ENCODE data around the gene KHDC1L.
"Not testable (repeated sequence)": the region's sequence is repeated elsewhere in the genome, so short reads cannot be mapped to it uniquely, and the experiment has no call there.

Gene KHDC1L

GRCh38 chr6:73225396-73225795 is at the start of gene KHDC1L:
TSS of gene KHDC1L (minus strand) at chr6:73225496. CDS start at chr6:73225408, 88 bp downstream.
- no peak for DNase-seq

- DNase-seq = not testable (repeated sequence)
Measured at GRCh38 chr6:73269296-73269695, 44.0 kb upstream of the KHDC1L start.

- not testable (repeated sequence) for DNase-seq
Measured at GRCh38 chr6:73268896-73269295, 43.6 kb upstream of the KHDC1L start.

GRCh38 chr6:73264446-73264845 is 39.1 kb upstream of the KHDC1L start:
- no peak for DNase-seq

- no peak for DNase-seq
Measured at GRCh38 chr6:73263570-73263909, 38.2 kb upstream of the KHDC1L start.

- peak; percentile 41 for DNase-seq
Measured at GRCh38 chr6:73262671-73263569, 37.6 kb upstream of the KHDC1L start, which contains the start of gene KHDC1. TSS of gene KHDC1 (minus strand) at chr6:73263196. CDS start at chr6:73242517, 20,679 bp downstream.

GRCh38 chr6:73258721-73259120 is 33.4 kb upstream of the KHDC1L start:
- DNase-seq = no peak

- DNase-seq = not testable (repeated sequence)
Measured at GRCh38 chr6:73254323-73254722, 29.0 kb upstream of the KHDC1L start.

GRCh38 chr6:73252703-73253102 is 27.4 kb upstream of the KHDC1L start:
- DNase-seq = no peak

- no peak for DNase-seq
Measured at GRCh38 chr6:73250016-73250415, 24.7 kb upstream of the KHDC1L start.

- no peak for DNase-seq
Measured at GRCh38 chr6:73248192-73248903, 23.1 kb upstream of the KHDC1L start.

GRCh38 chr6:73242001-73242400 is 16.7 kb upstream of the KHDC1L start:
- no peak for DNase-seq

- no peak for DNase-seq
Measured at GRCh38 chr6:73240730-73241129, 15.4 kb upstream of the KHDC1L start.

GRCh38 chr6:73236144-73236750 is 11.0 kb upstream of the KHDC1L start:
- no peak for DNase-seq

- no peak for DNase-seq
Measured at GRCh38 chr6:73234733-73235132, 9.4 kb upstream of the KHDC1L start.

GRCh38 chr6:73233971-73234370 is 8.7 kb upstream of the KHDC1L start:
- DNase-seq = not testable (repeated sequence)

GRCh38 chr6:73233048-73233447 is 7.8 kb upstream of the KHDC1L start:
- DNase-seq = no peak

GRCh38 chr6:73231986-73232391 is 6.7 kb upstream of the KHDC1L start:
- no peak for DNase-seq

GRCh38 chr6:73227606-73228255 is 2.4 kb upstream of the KHDC1L start:
- no peak for DNase-seq

- no peak for DNase-seq
Measured at GRCh38 chr6:73216859-73217258, 8.4 kb downstream of the KHDC1L start.

- no peak for DNase-seq
Measured at GRCh38 chr6:73209117-73209516, 16.2 kb downstream of the KHDC1L start.

- no peak for DNase-seq
Measured at GRCh38 chr6:73207221-73207837, 18.0 kb downstream of the KHDC1L start.

- DNase-seq = no peak
Measured at GRCh38 chr6:73204252-73204651, 21.0 kb downstream of the KHDC1L start.

Data from DMS153 (cell line).